Measurements from ENCODE around the gene PDE4D. TPM values are rescaled to one million over a fixed set of nuclear protein-coding genes. Genes with fewer than 3 reads are reported as not detected.

Gene PDE4D
- total RNA-seq, 1 donor, result 12.7 TPM

DNA sequence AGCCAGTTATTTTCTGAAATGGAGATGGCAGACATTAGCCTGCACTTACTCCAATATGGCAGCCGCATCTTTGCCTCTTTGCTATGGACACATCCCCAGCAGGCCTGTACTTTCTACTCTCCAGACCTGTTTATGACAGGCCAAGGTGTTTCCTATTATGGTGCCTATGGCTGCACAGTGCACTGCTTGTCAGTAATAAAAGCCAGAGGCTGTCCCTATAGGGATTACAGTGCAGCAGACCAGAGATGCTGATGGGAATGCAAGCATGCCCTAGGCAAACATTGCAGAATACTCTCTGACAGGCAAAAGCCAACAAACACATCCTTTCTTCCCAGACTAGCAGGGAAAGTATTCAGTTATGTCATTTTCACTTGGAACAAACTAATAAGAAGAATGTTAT, 867.8 kb downstream of the PDE4D start:
- no peak overlapping the region for H3K4me3 ChIP-seq (ENCODE audit: low read depth, low read length)
- TF ChIP-seq, protein P1, sequence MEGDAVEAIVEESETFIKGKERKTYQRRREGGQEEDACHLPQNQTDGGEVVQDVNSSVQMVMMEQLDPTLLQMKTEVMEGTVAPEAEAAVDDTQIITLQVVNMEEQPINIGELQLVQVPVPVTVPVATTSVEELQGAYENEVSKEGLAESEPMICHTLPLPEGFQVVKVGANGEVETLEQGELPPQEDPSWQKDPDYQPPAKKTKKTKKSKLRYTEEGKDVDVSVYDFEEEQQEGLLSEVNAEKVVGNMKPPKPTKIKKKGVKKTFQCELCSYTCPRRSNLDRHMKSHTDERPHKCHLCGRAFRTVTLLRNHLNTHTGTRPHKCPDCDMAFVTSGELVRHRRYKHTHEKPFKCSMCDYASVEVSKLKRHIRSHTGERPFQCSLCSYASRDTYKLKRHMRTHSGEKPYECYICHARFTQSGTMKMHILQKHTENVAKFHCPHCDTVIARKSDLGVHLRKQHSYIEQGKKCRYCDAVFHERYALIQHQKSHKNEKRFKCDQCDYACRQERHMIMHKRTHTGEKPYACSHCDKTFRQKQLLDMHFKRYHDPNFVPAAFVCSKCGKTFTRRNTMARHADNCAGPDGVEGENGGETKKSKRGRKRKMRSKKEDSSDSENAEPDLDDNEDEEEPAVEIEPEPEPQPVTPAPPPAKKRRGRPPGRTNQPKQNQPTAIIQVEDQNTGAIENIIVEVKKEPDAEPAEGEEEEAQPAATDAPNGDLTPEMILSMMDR (IDR thresholded peaks at IDR 0.05; ENCODE audit: insufficient read depth, low read length), result no peak
- no peak for DNase-seq (ENCODE audit: low read depth)

DNA sequence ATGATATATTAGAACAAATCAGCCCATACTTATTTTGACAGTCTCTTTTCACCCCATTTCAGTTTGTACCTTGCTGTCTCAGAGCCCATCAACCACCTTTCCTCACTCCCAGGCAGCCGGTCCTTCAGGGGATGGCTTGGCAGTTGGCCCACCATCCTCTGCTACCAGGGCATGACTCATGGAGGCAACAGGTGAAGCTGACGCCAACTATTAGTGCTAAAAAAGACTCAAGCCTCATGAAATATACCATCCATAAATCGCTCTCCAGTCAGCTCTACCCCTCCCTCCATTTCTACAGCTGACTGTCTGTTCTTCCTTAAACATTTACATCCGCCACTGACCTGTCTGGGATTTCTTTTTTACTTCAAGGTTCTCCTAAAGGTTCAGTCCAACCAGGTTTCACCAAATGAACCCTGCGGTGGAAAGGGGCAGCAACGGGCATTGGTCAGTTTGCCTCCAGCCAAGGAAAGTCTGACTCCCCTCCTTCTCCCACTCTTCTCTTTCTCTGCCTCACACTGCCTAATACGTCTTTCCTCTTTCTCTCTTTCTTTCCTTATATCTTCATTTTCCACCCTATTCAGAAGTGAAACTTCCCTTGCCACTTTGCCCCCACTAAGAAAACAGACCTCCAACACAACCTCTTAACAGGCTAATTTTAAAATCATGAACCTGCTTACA, 871.5 kb downstream of the PDE4D start:
- no peak for DNase-seq (ENCODE audit: low read depth)
- TF ChIP-seq, protein P1 (IDR thresholded peaks at IDR 0.05; ENCODE audit: insufficient read depth, low read length), result no peak
- no peak overlapping the region for H3K4me3 ChIP-seq (ENCODE audit: low read depth, low read length)

DNA sequence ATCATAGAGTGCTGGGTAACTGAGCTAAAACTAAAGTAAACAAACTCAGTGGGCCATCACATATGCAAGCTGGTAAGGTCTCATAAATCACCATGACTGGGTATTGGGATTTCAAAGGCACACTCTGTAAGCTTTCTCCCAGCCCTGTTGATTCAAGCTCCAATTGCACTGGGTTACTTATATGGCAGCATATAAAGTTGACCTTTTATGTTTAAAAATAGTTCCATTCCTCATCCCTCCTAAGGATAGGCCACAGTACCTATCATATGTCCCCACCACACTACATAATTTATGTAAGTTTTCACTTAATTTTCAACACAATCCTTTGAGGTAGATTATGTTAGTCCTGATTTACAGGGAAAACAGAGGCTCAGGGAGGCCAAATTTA, 872.2 kb downstream of the PDE4D start:
- TF ChIP-seq, protein P1 (IDR thresholded peaks at IDR 0.05; ENCODE audit: insufficient read depth, low read length), result no peak
- H3K4me3 ChIP-seq (ENCODE audit: low read depth, low read length), result no peak overlapping the region
- no peak for DNase-seq (ENCODE audit: low read depth)

DNA sequence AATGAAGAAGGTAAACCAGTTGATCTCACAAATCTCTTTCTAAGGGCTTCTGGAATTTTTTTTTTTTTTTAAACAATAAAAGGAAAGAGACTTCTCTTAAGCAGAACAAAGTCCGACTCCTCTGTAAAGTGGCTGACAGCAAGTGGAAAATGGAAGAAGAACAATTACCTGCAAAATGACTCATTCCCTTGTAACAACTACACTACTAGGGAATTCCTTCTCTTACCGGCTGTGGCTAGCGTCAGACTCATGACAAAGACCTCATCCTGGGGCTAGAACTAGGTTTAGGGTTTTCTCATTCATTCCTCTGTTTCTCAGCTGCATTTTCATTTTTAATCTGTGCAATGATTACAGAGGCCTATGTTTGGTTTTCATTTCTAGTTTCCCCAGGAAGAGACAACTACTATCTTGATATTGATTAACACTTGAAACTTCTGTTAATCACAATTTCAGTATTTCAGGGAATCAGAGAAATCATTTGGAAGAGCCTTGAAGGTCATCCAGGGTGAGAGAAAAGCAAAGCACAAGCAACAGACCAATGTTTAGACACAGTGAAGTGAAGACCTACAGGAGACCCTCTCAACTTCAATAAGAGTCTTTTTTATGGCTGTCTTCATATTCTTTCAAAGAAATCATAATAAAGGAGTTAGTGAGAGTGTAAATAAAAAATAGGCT, 872.8 kb downstream of the PDE4D start:
- no peak overlapping the region for H3K4me3 ChIP-seq (ENCODE audit: low read depth, low read length)
- no peak for DNase-seq (ENCODE audit: low read depth)
- TF ChIP-seq, protein P1 (IDR thresholded peaks at IDR 0.05; ENCODE audit: insufficient read depth, low read length), result no peak

DNA sequence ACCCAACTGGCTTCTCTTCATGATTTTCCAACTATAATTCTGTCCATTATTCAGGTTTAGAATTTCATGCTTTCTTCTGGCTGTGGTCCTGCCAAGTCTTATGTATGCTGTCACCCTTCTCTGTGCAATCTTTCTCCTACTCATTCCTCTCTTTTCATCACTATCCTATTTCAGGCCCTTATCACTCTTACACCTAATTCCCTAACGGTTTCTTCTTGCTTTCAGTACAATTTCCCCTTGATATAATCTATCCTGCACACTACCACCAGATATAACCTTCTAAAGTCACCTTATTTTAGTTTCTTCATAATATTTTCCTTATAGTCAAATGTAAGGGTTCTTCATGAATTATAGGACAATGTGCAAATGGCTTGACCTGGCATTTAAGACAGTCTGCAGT, 874.4 kb downstream of the PDE4D start:
- DNase-seq (ENCODE audit: low read depth), result no peak
- no peak overlapping the region for H3K4me3 ChIP-seq (ENCODE audit: low read depth, low read length)
- TF ChIP-seq, protein P1 (IDR thresholded peaks at IDR 0.05; ENCODE audit: insufficient read depth, low read length), result no peak

DNA sequence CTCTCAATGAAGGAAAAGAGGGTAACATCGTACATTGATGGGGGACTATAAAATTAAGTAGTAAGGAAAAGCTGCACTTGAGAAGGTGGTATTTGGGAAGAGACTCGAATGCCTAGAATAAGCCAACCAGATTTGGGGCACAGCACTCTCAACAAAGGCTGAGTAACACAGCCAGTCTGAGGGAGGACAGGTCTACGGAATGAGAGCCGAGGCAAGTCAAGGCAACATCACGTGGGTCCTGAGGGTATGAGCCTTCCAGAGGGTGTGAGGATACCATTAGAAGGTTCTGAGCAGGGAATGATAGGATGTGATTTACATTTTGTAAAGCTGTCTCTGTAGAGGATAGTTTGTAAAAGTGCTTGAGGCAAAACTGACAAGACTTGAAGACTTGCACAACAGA, 876.6 kb downstream of the PDE4D start:
- H3K4me3 ChIP-seq (ENCODE audit: low read depth, low read length), result no peak overlapping the region
- TF ChIP-seq, protein P1 (IDR thresholded peaks at IDR 0.05; ENCODE audit: insufficient read depth, low read length), result no peak
- DNase-seq (ENCODE audit: low read depth), result no peak

All from fibroblast of the aortic adventitia (primary cell).